ENCODE results near the gene ERGIC1. TPM values are rescaled to one million over a fixed set of nuclear protein-coding genes. Genes with fewer than 3 reads are reported as not detected.

Gene ERGIC1
- total RNA-seq, 4 donors from 2014 or later = 156 to 214 (median 175) TPM

DNA sequence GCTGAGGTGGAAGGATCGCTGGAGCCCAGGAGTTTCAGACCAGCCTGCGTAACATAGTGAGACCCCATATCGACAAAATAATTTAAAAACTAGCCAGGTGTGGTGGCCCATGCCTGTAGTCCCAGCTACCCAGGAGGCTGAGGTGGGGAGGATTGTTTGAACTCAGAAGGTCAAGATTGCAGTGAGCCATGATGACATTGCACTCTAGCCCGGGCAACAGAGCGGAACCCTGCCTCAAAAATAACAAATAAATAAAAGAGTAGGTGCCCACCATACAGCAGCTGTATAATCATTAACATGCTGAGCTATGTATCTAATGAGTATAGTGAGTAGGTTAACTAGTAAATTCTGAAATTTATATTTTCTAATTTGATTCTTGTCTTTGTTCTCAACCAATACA, 138.5 kb downstream of the ERGIC1 start:
- WGBS, 2 donors = 57 to 63% methylated on average over 5 of the region's 5 CpGs
- DNase-seq = no peak
- H3K36me3 ChIP-seq = peaks cover 8 to 10% of the 10 kb centered on the region in 2 donors
- no peak overlapping the region for H3K27ac ChIP-seq
- intact Hi-C loops (cut with DNase I) = no loop called here
- H3K4me1 ChIP-seq = no peaks in the 10 kb centered on the region
- H3K9me3 ChIP-seq = no peaks in the 10 kb centered on the region
- TF ChIP-seq, protein P1, sequence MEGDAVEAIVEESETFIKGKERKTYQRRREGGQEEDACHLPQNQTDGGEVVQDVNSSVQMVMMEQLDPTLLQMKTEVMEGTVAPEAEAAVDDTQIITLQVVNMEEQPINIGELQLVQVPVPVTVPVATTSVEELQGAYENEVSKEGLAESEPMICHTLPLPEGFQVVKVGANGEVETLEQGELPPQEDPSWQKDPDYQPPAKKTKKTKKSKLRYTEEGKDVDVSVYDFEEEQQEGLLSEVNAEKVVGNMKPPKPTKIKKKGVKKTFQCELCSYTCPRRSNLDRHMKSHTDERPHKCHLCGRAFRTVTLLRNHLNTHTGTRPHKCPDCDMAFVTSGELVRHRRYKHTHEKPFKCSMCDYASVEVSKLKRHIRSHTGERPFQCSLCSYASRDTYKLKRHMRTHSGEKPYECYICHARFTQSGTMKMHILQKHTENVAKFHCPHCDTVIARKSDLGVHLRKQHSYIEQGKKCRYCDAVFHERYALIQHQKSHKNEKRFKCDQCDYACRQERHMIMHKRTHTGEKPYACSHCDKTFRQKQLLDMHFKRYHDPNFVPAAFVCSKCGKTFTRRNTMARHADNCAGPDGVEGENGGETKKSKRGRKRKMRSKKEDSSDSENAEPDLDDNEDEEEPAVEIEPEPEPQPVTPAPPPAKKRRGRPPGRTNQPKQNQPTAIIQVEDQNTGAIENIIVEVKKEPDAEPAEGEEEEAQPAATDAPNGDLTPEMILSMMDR (IDR thresholded peaks at IDR 0.05) = no peak
- TF ChIP-seq POLR2A (IDR thresholded peaks at IDR 0.05) = no peak
- no peaks in the 10 kb centered on the region for H3K27me3 ChIP-seq
- H3K4me3 ChIP-seq (replicated peaks in 1 of 3) = no peak overlapping the region

DNA sequence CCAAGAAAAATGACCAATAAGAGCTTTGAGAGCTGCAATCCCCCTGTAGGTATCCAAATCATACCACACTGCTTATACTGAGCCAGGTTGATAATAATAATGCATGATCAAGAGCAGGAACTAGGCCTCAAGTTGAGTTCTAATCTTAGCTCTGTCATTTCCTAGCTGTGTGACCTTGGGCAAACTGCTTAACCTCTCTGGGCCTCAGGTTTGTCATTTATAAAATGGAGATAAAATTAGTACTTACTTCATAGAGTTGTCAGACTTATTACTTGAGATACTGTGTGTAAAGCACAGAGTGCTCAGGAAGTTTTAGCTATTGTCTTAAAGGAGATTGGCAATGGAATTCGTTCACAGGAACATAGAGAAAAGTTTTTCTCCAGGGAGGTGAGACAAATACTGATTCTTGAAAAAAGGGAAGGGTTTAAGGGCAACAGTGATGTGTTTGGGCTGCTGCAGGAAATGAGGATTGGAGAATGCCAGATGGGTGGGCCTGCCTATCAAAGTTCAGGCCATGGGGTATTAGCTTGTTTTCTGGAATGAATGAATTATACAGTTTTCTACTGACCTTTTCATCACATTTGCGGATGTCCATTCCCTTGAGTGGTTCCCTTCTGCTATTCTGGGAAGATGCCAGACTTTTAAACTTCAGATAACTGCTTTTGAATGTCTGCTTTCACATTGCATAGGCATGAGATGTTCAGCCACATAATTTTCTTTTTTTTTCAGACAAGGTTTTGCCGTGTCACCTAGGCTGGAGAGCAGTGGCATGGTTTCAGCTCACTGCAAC, 139.3 kb downstream of the ERGIC1 start:
- no peak for DNase-seq
- no peaks in the 10 kb centered on the region for H3K27me3 ChIP-seq
- H3K9me3 ChIP-seq = no peaks in the 10 kb centered on the region
- no peaks in the 10 kb centered on the region for H3K4me1 ChIP-seq
- H3K36me3 ChIP-seq = peaks cover 8 to 10% of the 10 kb centered on the region in 2 donors
- no peak overlapping the region for H3K4me3 ChIP-seq (replicated peaks in 1 of 3)
- WGBS, 2 donors = 49 to 51% methylated on average over 3 of the region's 3 CpGs
- TF ChIP-seq POLR2A (IDR thresholded peaks at IDR 0.05) = no peak
- TF ChIP-seq, protein P1 (IDR thresholded peaks at IDR 0.05) = no peak
- H3K27ac ChIP-seq = no peak overlapping the region
- intact Hi-C loops (cut with DNase I) = no loop called here

DNA sequence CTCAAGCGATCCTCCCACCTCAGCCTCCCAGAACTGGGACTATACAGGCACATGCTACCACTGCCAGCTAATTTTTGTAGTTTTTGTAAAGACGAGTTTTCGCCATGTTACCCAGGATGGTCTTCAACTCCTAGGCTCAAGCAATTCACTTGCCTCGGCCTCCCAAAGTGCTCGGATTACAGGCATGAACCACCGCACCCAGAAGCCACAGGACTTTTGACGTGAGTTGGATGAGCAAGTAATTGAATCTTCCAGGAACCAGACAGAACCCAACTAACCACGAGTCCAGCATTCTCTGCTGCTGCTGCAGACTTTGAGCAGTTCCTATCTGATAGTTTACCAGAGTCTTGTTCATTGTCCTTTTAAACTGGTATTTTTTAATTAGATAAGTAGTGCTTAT, 139.9 kb downstream of the ERGIC1 start:
- DNase-seq = no peak
- WGBS, 2 donors = 77 to 85% methylated on average over 8 of the region's 8 CpGs
- Histone ChIP-seq H3K27ac (no peak overlapping the region), H3K4me1 (no peaks in the 10 kb centered on the region), H3K4me3 (replicated peaks in 1 of 3) (no peak overlapping the region), H3K36me3 (peaks cover 7 to 8% of the 10 kb centered on the region in 2 donors), H3K9me3 (no peaks in the 10 kb centered on the region), H3K27me3 (no peaks in the 10 kb centered on the region)
- no peak for TF ChIP-seq POLR2A (IDR thresholded peaks at IDR 0.05)
- intact Hi-C loops (cut with DNase I) = no loop called here

DNA sequence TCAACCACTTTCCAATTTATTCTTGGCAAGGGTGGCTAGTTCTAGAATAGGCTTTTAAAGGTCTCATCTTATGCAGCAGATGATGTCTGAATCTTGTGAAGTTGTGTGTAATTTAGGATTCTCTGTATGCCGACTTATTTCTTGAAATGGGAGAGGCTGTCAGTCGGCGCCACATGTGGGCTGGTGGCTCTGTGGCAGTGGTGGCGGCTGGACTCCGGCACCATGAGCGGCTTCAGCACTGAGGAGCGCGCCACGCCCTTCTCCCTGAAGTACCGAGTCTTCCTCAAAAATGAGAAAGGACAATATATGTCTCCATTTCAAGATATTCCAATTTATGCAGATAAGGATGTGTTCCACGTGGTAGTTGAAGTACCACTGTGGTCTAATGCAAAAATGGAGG, 141.2 kb downstream of the ERGIC1 start:
- no peak for TF ChIP-seq POLR2A (IDR thresholded peaks at IDR 0.05)
- TF ChIP-seq, protein P1 (IDR thresholded peaks at IDR 0.05) = no peak
- Histone ChIP-seq H3K4me3 (replicated peaks in 1 of 3) (no peak overlapping the region), H3K36me3 (peaks cover 0 to under 1% of the 10 kb centered on the region in 2 donors), H3K27ac (no peak overlapping the region), H3K4me1 (no peaks in the 10 kb centered on the region), H3K27me3 (no peaks in the 10 kb centered on the region), H3K9me3 (no peaks in the 10 kb centered on the region)
- WGBS, 2 donors = 89 to 92% methylated on average over 11 of the region's 11 CpGs
- DNase-seq = no peak
- intact Hi-C loops (cut with DNase I) = loop anchor here (5.0 kb wide), 1 partner anchor 312 kb away; no protein-coding TSS in a partner anchor

DNA sequence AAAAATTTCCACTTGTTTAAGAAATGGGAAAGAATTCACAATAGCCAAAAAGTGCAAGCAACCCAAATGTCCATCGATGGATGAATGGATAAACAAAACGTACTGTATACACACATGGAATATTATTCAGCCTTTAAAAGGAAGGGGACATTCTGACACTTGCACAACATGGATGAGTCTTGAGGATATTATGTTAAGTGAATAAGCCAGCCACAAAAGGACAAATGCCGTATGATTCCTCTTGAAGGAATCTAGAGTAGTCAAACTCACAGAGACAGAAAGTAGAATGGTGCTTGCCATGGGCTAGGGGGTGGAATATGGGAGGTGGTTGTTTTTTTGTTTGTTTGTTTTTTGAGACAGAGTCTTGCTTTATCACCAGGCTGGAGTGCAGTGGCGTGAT, 145.7 kb downstream of the ERGIC1 start:
- Histone ChIP-seq H3K4me1 (no peaks in the 10 kb centered on the region), H3K4me3 (replicated peaks in 1 of 3) (no peak overlapping the region), H3K27ac (no peak overlapping the region), H3K9me3 (no peaks in the 10 kb centered on the region), H3K27me3 (no peaks in the 10 kb centered on the region), H3K36me3 (no peaks in the 10 kb centered on the region)
- TF ChIP-seq POLR2A (IDR thresholded peaks at IDR 0.05) = no peak
- TF ChIP-seq, protein P1 (IDR thresholded peaks at IDR 0.05) = no peak
- intact Hi-C loops (cut with DNase I) = loop anchor here (2.0 to 10.0 kb wide), 4 partner anchors 78 to 308 kb away; partner anchors contain the start of genes BNIP1 and CREBRF
- 89 to 91% methylated on average over 4 of the region's 4 CpGs for WGBS, 2 donors
- no peak for DNase-seq

Measured in thyroid gland (tissue), 4 donors.